Mesenchymal stem cell (in vitro differentiated cells and primary cell): ENCODE results near the gene CCDC148.

Experiments
- DNase-seq: peaks from one replicate; pipeline ENCODE4 v3.0.0-alpha.2; 2013
- H2AFZ ChIP-seq: one replicate; pipeline ENCODE4 v1.6.1; 2013; ENCODE audit warnings: low read depth, mild to moderate bottlenecking, control low read depth, inconsistent platforms, low read length, moderate library complexity
- H2AK5ac ChIP-seq: 2 replicates; pipeline ENCODE4 v1.6.1; 2013; ENCODE audit warnings: low read length, moderate library complexity, mild to moderate bottlenecking, inconsistent platforms; ENCODE audit not compliant: severe bottlenecking
- H2BK120ac ChIP-seq: one replicate; pipeline ENCODE4 v1.6.1; 2013; ENCODE audit warnings: low read depth, mild to moderate bottlenecking, inconsistent platforms, low read length, moderate library complexity
- H2BK12ac ChIP-seq, 2 experiments: one replicate each; pipeline ENCODE4 v1.6.1; 2013; ENCODE audit warnings: inconsistent platforms in 2 of 2, low read length in 2 of 2, mild to moderate bottlenecking in 2 of 2, moderate library complexity in 2 of 2, control low read depth in 1 of 2
- H2BK15ac ChIP-seq: one replicate; pipeline ENCODE4 v1.6.1; 2013; ENCODE audit warnings: mild to moderate bottlenecking, low read depth, inconsistent platforms; ENCODE audit not compliant: poor library complexity, severe bottlenecking
- H2BK5ac ChIP-seq: 2 replicates; pipeline ENCODE4 v1.6.1; 2013; ENCODE audit warnings: low read depth, mild to moderate bottlenecking, low read length, control low read depth, inconsistent platforms; ENCODE audit not compliant: poor library complexity, severe bottlenecking
- H3K14ac ChIP-seq, 2 experiments: one replicate each; pipeline ENCODE4 v1.6.1; 2013; ENCODE audit warnings: inconsistent platforms in 2 of 2, low read length in 2 of 2, control low read depth in 1 of 2, mild to moderate bottlenecking in 1 of 2, moderate library complexity in 1 of 2
- H3K18ac ChIP-seq, 2 experiments: one replicate each; pipeline ENCODE4 v1.6.1; 2013; ENCODE audit warnings: inconsistent platforms in 2 of 2, low read length in 2 of 2, control low read depth in 1 of 2, low read depth in 1 of 2, mild to moderate bottlenecking in 1 of 2
- H3K23ac ChIP-seq, 2 experiments: one replicate each; pipeline ENCODE4 v1.6.1; 2013; ENCODE audit warnings: inconsistent platforms in 2 of 2, low read length in 2 of 2, mild to moderate bottlenecking in 2 of 2, moderate library complexity in 2 of 2, control low read depth in 1 of 2
- H3K27ac ChIP-seq: 2 replicates; pipeline ENCODE4 v1.5.1; 2013; ENCODE audit warnings: mild to moderate bottlenecking, moderate library complexity, low read length, control low read depth, inconsistent platforms; ENCODE audit not compliant: poor library complexity, severe bottlenecking
- H3K27me3 ChIP-seq, 2 experiments: 2 replicates each; pipeline versions ENCODE4 v1.6.1 to v1.7.0; 2013; ENCODE audit warnings: low read length in 2 of 2, mild to moderate bottlenecking in 2 of 2, moderate library complexity in 2 of 2, control low read depth in 1 of 2, inconsistent platforms in 1 of 2; ENCODE audit not compliant: control insufficient read depth in 1 of 2, insufficient read depth in 1 of 2
- H3K36me3 ChIP-seq, 2 experiments: 2 replicates each; pipeline versions ENCODE4 v1.6.1 to v1.7.0; 2013; ENCODE audit warnings: low read length in 2 of 2, control low read depth in 1 of 2, inconsistent platforms in 1 of 2, low read depth in 1 of 2, mild to moderate bottlenecking in 1 of 2; ENCODE audit not compliant: insufficient read depth in 2 of 2, control insufficient read depth in 1 of 2
- H3K4ac ChIP-seq, 2 experiments: one replicate each; pipeline ENCODE4 v1.6.1; 2013; ENCODE audit warnings: inconsistent platforms in 2 of 2, low read length in 2 of 2, mild to moderate bottlenecking in 2 of 2, moderate library complexity in 2 of 2, control low read depth in 1 of 2, low read depth in 1 of 2
- H3K4me1 ChIP-seq: 2 replicates; pipeline ENCODE4 v1.6.1; 2013; ENCODE audit warnings: low read depth, low read length, control low read depth; ENCODE audit not compliant: control insufficient read depth, insufficient read depth
- H3K4me2 ChIP-seq: 2 replicates; pipeline ENCODE4 v1.6.1; 2013; ENCODE audit warnings: low read length, mild to moderate bottlenecking, inconsistent platforms; ENCODE audit not compliant: poor library complexity, severe bottlenecking
- H3K4me3 ChIP-seq, 2 experiments: 2 replicates each; pipeline versions ENCODE4 v1.5.1 to v1.7.0; 2013; ENCODE audit warnings: low read length in 2 of 2, mild to moderate bottlenecking in 2 of 2, control low read depth in 1 of 2, low read depth in 1 of 2; ENCODE audit not compliant: insufficient read depth in 1 of 2
- H3K79me1 ChIP-seq: replicated peaks from 2 replicates; pipeline ENCODE4 v1.6.1; 2013; ENCODE audit warnings: mild to moderate bottlenecking, control low read depth, low read length, inconsistent platforms; ENCODE audit not compliant: poor library complexity, severe bottlenecking
- H3K9ac ChIP-seq: 2 replicates; pipeline ENCODE4 v1.7.0; 2013; ENCODE audit warnings: mild to moderate bottlenecking, low read length, moderate library complexity
- H3K9me3 ChIP-seq: 2 replicates; pipeline ENCODE4 v1.7.0; 2013; ENCODE audit warnings: mild to moderate bottlenecking, low read length; ENCODE audit not compliant: control insufficient read depth
- H4K8ac ChIP-seq: one replicate; pipeline ENCODE4 v1.6.1; 2013; ENCODE audit warnings: inconsistent platforms, mild to moderate bottlenecking, low read length, moderate library complexity
- H4K91ac ChIP-seq: one replicate; pipeline ENCODE4 v1.6.1; 2013; ENCODE audit warnings: mild to moderate bottlenecking, low read length, inconsistent platforms
- WGBS: methylation state at CpG from one replicate; pipeline ENCODE4 v1.1.7; 2013; ENCODE audit warnings: mixed read lengths; 5-methylcytosine and 5-hydroxymethylcytosine counted together

CCDC148 gene

DNA sequence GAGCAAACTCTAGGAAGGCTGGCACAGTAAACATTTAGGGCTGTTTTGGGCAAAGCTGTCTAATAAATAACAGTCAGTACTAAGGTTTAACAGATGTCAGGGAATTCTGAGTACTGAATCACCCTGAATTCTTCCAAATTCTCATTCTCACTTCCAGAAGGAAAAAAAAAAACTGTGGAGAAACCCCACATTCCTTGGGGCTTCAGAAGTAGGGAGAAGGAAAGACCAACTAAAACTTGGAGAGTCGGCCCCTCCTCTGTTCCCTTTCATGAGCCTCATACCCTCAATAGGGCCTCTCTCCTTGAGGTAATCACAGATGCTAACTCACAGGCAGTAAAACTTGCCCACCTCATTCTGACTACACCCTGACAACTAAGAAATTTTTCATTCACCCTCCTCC, 62.1 kb downstream of the CCDC148 start:
- no peak for DNase-seq
- H3K27ac ChIP-seq = peak overlapping the region; percentile 49

DNA sequence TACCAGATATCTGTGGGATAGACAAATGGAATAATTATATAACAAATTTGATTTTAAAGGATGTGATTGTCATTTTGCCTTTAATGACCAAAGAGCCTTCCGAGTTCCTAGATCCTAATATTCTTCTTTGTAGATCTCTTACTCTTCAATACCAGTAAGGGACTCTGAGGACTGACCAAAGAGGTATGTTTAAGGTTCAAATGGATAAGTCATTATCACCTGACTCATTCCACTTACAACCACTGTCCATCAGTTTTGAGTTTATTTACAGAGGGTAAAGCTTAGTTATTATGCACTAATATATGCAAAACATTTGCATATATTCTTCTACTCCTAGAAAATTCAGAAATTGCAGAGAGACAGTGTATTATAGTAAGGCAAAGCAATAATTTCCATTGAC, 62.7 kb downstream of the CCDC148 start:
- no peak overlapping the region for H2AK5ac ChIP-seq
- H3K4ac ChIP-seq = no peak overlapping the region
- no peak overlapping the region for H3K9ac ChIP-seq
- no peak overlapping the region for H3K23ac ChIP-seq
- DNase-seq = no peak
- no peak overlapping the region for H3K27ac ChIP-seq
- H3K9me3 ChIP-seq = no peaks in the 10 kb centered on the region
- peaks cover 3% of the 10 kb centered on the region for H3K4me1 ChIP-seq
- H3K4me3 ChIP-seq = no peak overlapping the region
- no peak overlapping the region for H2BK12ac ChIP-seq
- no peak overlapping the region for H4K91ac ChIP-seq
- H2BK15ac ChIP-seq = no peak overlapping the region
- H3K79me1 ChIP-seq = no peaks in the 10 kb centered on the region
- H3K27me3 ChIP-seq = no peaks in the 10 kb centered on the region
- no peak overlapping the region for H2BK5ac ChIP-seq
- H3K36me3 ChIP-seq = no peaks in the 10 kb centered on the region
- H4K8ac ChIP-seq = no peak overlapping the region
- H2AFZ ChIP-seq = no peak overlapping the region
- H2BK120ac ChIP-seq = no peak overlapping the region
- H3K18ac ChIP-seq = no peak overlapping the region
- no peak overlapping the region for H3K4me2 ChIP-seq
- WGBS = no CpG with 5 or more reads among the region's 1 CpG
- H3K14ac ChIP-seq = no peak overlapping the region

More for the DNA sequence above, 62.1 kb downstream of the CCDC148 start:
- Histone ChIP-seq H3K4ac (no peak overlapping the region), H3K36me3 (no peaks in the 10 kb centered on the region), H3K23ac (no peak overlapping the region), H3K27me3 (no peaks in the 10 kb centered on the region), H3K4me1 (peaks cover 3% of the 10 kb centered on the region), H2BK15ac (no peak overlapping the region), H3K9ac (no peak overlapping the region), H3K79me1 (no peaks in the 10 kb centered on the region), H2BK5ac (no peak overlapping the region), H2AFZ (no peak overlapping the region), H2BK12ac (no peak overlapping the region), H3K9me3 (no peaks in the 10 kb centered on the region), H4K8ac (no peak overlapping the region), H3K4me3 (no peak overlapping the region), H2AK5ac (no peak overlapping the region), H4K91ac (no peak overlapping the region), H3K18ac (no peak overlapping the region), H3K14ac (no peak overlapping the region), H2BK120ac (no peak overlapping the region), H3K4me2 (peak overlapping the region; percentile 1)
- 63% methylated on average over 1 of the region's 1 CpG for WGBS

- Histone ChIP-seq H3K18ac (no peak overlapping the region), H3K79me1 (no peaks in the 10 kb centered on the region), H3K9ac (no peak overlapping the region), H3K4ac (no peak overlapping the region), H2BK120ac (no peak overlapping the region), H2BK15ac (no peak overlapping the region), H2AK5ac (no peak overlapping the region), H4K8ac (no peak overlapping the region), H2BK12ac (no peak overlapping the region), H2AFZ (no peak overlapping the region), H3K23ac (no peak overlapping the region), H4K91ac (no peak overlapping the region), H3K4me3 (no peak overlapping the region), H2BK5ac (no peak overlapping the region), H3K4me2 (no peak overlapping the region), H3K27ac (no peak overlapping the region), H3K14ac (no peak overlapping the region), H3K4me1 (peaks cover 3% of the 10 kb centered on the region), H3K27me3 (no peaks in the 10 kb centered on the region), H3K36me3 (no peaks in the 10 kb centered on the region), H3K9me3 (no peaks in the 10 kb centered on the region)
- 0% methylated on average over 1 of the region's 1 CpG for WGBS
- no peak for DNase-seq
Observed at GRCh38 chr2:158392687-158393086, 63.9 kb downstream of the CCDC148 start.

DNA sequence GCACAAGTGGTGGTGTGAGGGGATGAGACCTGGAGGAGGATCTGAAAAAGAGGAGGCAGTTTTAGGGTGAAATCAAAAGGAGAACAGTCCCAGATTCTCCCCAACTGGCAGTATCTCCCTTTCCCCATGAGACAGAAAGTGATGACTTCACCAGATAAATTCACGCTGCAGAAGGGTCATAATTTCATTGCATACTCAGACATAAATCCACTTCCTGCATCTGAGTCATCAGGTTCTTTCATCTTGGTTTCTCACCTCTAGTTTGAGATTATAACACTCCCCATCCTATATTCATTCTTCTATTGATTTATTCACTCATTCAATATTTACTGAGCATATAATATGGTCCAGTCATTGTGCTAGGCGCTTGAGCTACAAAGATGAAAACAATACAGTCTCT, 64.7 kb downstream of the CCDC148 start:
- no peak overlapping the region for H3K18ac ChIP-seq
- H3K4me3 ChIP-seq = no peak overlapping the region
- H3K79me1 ChIP-seq = no peaks in the 10 kb centered on the region
- peak overlapping the region; percentile 41 for H3K27ac ChIP-seq
- no peak overlapping the region for H2BK12ac ChIP-seq
- no peaks in the 10 kb centered on the region for H3K36me3 ChIP-seq
- no peak overlapping the region for H4K91ac ChIP-seq
- H2BK5ac ChIP-seq = no peak overlapping the region
- H2BK15ac ChIP-seq = no peak overlapping the region
- no peak overlapping the region for H3K4ac ChIP-seq
- H3K23ac ChIP-seq = no peak overlapping the region
- no peak overlapping the region for H3K14ac ChIP-seq
- no peak overlapping the region for H2AK5ac ChIP-seq
- H3K9ac ChIP-seq = no peak overlapping the region
- H3K4me2 ChIP-seq = no peak overlapping the region
- 64% methylated on average over 2 of the region's 2 CpGs for WGBS
- peaks cover 3% of the 10 kb centered on the region for H3K4me1 ChIP-seq
- H3K9me3 ChIP-seq = no peaks in the 10 kb centered on the region
- H2AFZ ChIP-seq = no peak overlapping the region
- no peak for DNase-seq
- no peaks in the 10 kb centered on the region for H3K27me3 ChIP-seq
- H4K8ac ChIP-seq = no peak overlapping the region
- H2BK120ac ChIP-seq = no peak overlapping the region
